ENCODE measurements around the gene SLC6A18.

The SLC6A18 gene

DNA sequence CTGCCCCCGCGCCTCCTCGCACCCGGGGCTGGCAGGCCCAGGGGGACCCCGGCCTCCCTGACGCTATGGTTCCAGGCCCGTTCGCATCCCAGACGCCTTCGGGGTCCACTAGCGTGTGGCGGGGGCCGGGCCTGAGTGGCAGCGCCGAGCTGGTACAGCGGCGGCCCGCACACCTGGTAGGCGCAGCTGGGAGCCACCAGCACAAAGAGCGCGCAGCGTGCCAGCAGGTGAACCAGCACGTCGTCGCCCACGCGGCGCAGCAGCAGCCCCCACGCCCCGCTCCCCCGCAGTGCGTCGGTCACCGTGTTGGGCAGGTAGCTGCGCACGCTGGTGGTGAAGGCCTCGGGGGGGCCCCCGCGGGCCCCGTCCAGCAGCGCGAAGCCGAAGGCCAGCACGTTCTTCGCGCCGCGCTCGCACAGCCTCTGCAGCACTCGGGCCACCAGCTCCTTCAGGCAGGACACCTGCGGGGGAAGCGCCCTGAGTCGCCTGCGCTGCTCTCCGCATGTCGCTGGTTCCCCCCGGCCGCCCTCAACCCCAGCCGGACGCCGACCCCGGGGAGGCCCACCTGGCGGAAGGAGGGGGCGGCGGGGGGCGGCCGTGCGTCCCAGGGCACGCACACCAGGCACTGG is 69.1 kb downstream of the SLC6A18 start:
- DNase-seq = peak; percentile 3

DNA sequence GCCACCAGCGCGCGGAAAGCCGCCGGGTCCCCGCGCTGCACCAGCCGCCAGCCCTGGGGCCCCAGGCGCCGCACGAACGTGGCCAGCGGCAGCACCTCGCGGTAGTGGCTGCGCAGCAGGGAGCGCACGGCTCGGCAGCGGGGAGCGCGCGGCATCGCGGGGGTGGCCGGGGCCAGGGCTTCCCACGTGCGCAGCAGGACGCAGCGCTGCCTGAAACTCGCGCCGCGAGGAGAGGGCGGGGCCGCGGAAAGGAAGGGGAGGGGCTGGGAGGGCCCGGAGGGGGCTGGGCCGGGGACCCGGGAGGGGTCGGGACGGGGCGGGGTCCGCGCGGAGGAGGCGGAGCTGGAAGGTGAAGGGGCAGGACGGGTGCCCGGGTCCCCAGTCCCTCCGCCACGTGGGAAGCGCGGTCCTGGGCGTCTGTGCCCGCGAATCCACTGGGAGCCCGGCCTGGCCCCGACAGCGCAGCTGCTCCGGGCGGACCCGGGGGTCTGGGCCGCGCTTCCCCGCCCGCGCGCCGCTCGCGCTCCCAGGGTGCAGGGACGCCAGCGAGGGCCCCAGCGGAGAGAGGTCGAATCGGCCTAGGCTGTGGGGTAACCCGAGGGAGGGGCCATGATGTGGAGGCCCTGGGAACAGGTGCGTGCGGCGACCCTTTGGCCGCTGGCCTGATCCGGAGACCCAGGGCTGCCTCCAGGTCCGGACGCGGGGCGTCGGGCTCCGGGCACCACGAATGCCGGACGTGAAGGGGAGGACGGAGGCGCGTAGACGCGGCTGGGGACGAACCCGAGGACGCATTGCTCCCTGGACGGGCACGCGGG is 69.9 kb downstream of the SLC6A18 start, which contains the start of gene TERT:
Gene TERT (minus strand): TSS at position 234 of the 815 bp plus-strand sequence. CDS start 79 bp downstream, at position 155.
- DNase-seq = peak; percentile 46

GRCh38 chr5:1295650-1296037 is 70.5 kb downstream of the SLC6A18 start:
- DNase-seq = peak; percentile 2
